Tibial nerve (tissue), 4 donors: ENCODE results near the gene GLE1.

Source experiments
- EP300 ChIP-seq, 2 donors: sonication (generic); formaldehyde crosslinking; IDR thresholded peaks; one replicate each; pipeline ENCODE4 v1.6.1; 2017; ENCODE audit warnings: antibody characterized with exemption in 2 of 2, mild to moderate bottlenecking in 1 of 2
- POLR2A ChIP-seq, 2 donors: fragments of 450-650 bp; IDR thresholded peaks; one replicate each; pipeline ENCODE4 v1.6.1; 2017; ENCODE audit warnings: antibody characterized with exemption in 2 of 2, mild to moderate bottlenecking in 2 of 2, moderate library complexity in 2 of 2
- TF ChIP-seq, protein P1 (sequence below), 5 experiments: fragments of 200-600 bp in 3 of 5; fragments of 450-650 bp in 2 of 5; sonication (generic) in 3 of 5; IDR thresholded peaks; one replicate each; pipeline ENCODE4 v1.5.1; 2016 to 2019; ENCODE audit warnings: antibody characterized with exemption in 5 of 5, mild to moderate bottlenecking in 3 of 5, moderate library complexity in 2 of 5

DNA sequence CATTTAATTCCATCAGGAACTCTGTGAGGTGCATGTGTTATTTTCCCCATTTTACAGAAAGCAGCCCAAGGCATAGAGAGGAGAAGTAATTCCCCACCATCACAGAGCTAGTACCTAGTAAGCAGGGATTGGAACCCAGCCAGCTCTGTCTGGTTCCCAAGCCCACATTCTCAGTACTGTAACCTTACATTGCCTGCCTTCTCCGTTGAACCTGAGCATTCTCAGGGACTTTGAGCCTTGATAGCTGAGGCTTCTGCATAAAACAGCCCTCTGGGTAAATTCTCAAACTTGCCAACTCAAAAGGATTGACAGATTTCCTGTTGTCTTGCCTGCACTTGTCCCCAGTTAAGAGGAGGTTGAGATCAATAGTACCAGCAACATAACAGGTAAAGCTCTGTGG is 9.2 kb upstream of the GLE1 start:
- TF ChIP-seq, protein P1, sequence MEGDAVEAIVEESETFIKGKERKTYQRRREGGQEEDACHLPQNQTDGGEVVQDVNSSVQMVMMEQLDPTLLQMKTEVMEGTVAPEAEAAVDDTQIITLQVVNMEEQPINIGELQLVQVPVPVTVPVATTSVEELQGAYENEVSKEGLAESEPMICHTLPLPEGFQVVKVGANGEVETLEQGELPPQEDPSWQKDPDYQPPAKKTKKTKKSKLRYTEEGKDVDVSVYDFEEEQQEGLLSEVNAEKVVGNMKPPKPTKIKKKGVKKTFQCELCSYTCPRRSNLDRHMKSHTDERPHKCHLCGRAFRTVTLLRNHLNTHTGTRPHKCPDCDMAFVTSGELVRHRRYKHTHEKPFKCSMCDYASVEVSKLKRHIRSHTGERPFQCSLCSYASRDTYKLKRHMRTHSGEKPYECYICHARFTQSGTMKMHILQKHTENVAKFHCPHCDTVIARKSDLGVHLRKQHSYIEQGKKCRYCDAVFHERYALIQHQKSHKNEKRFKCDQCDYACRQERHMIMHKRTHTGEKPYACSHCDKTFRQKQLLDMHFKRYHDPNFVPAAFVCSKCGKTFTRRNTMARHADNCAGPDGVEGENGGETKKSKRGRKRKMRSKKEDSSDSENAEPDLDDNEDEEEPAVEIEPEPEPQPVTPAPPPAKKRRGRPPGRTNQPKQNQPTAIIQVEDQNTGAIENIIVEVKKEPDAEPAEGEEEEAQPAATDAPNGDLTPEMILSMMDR (IDR thresholded peaks at IDR 0.05) = no peak
- no peak for TF ChIP-seq POLR2A (IDR thresholded peaks at IDR 0.05)
- no peak for TF ChIP-seq EP300 (IDR thresholded peaks at IDR 0.05)
